OCI-LY7 (cell line): ENCODE data around the gene ITSN1. TPM values are rescaled to one million over a fixed set of nuclear protein-coding genes. Genes with fewer than 3 reads are reported as not detected.

Source experiments
- BruUV-seq: library from RNA; stranded (reverse); fragments of 400-500 nt; replicated peaks from 2 replicates; lab custom pipeline; 2021; lab: Mats Ljungman, UMichigan
- CTCF ChIA-PET: fragments of 300-600 bp; sonication (Branson Sonifier 250); formaldehyde crosslinking; loops from one replicate; lab custom pipeline; 2022; ENCODE audit warnings: antibody characterized with exemption; ENCODE audit not compliant: unreplicated experiment; lab: Charles Lee
- POLR2A ChIA-PET: fragments of 300-600 bp; sonication (Branson Sonifier 250); formaldehyde crosslinking; loops from one replicate; lab custom pipeline; 2022; ENCODE audit warnings: antibody characterized with exemption; lab: Charles Lee
- DNase-seq: peaks from one replicate; pipeline ENCODE4 v3.0.0-alpha.2; 2015; ENCODE audit warnings: low spot score
- H2AFZ ChIP-seq: fragments of 200-600 bp; sonication (generic), shearing (Covaris generic); 2 replicates; pipeline ENCODE4 v1.6.1; 2014; ENCODE audit warnings: mild to moderate bottlenecking, antibody characterized with exemption, low read length, moderate library complexity
- H3K27ac ChIP-seq: fragments of 200-600 bp; sonication (generic); 2 replicates; pipeline ENCODE4 v1.5.1; 2014; ENCODE audit warnings: mixed run types, low read depth, mild to moderate bottlenecking, moderate library complexity, low read length, inconsistent platforms; ENCODE audit not compliant: poor library complexity, severe bottlenecking
- H3K36me3 ChIP-seq: fragments of 200-600 bp; sonication (generic); 2 replicates; pipeline ENCODE4 v1.6.1; 2014; ENCODE audit warnings: mild to moderate bottlenecking, antibody characterized with exemption, low read length, moderate library complexity, mixed read lengths; ENCODE audit not compliant: insufficient read depth
- H3K4me1 ChIP-seq: fragments of 200-600 bp; sonication (generic); 2 replicates; pipeline ENCODE4 v1.5.1; 2014; ENCODE audit warnings: mild to moderate bottlenecking, low read length; ENCODE audit not compliant: insufficient read depth, poor library complexity, severe bottlenecking
- H3K4me2 ChIP-seq: fragments of 200-600 bp; sonication (generic); 2 replicates; pipeline ENCODE4 v1.6.1; 2014; ENCODE audit warnings: mild to moderate bottlenecking, low read length
- H3K4me3 ChIP-seq: fragments of 200-600 bp; sonication (generic); 2 replicates; pipeline ENCODE4 v1.5.1; 2014; ENCODE audit warnings: mild to moderate bottlenecking, low read depth, low read length; ENCODE audit not compliant: poor library complexity, severe bottlenecking
- H3K79me2 ChIP-seq: fragments of 200-600 bp; sonication (generic); 2 replicates; pipeline ENCODE4 v1.6.1; 2016; ENCODE audit warnings: low read depth, mild to moderate bottlenecking, low read length, moderate library complexity, mixed read lengths; ENCODE audit not compliant: insufficient read depth
- H3K9me2 ChIP-seq: fragments of 200-600 bp; sonication (generic); 2 replicates; pipeline ENCODE4 v1.6.1; 2016; ENCODE audit warnings: mild to moderate bottlenecking, low read length, mixed read lengths; ENCODE audit not compliant: insufficient read depth
- H3K9me3 ChIP-seq: fragments of 200-600 bp; sonication (generic); 2 replicates; pipeline ENCODE4 v1.6.1; 2014; ENCODE audit warnings: mild to moderate bottlenecking, mixed run types, low read length, mixed read lengths
- H4K20me1 ChIP-seq: fragments of 200-600 bp; sonication (generic); 2 replicates; pipeline ENCODE4 v1.6.1; 2014; ENCODE audit warnings: mild to moderate bottlenecking, antibody characterized with exemption, low read length, moderate library complexity, mixed read lengths; ENCODE audit not compliant: insufficient read depth
- EZH2phosphoT487 ChIP-seq: fragments of 200-600 bp; sonication (generic); IDR thresholded peaks from 2 replicates; pipeline ENCODE4 v1.6.1; 2018; ENCODE audit warnings: low read depth, borderline replicate concordance, mild to moderate bottlenecking, mixed run types, antibody characterized with exemption, low read length, moderate library complexity, mixed read lengths
- intact Hi-C: fragments of 100-400 bp; cut with micrococcal nuclease; formaldehyde crosslinking; loops from one replicate; pipeline ENCODE4 v1.10.0; 2022; ENCODE audit not compliant: unreplicated experiment
- total RNA-seq, 2 experiments: library from RNA; depleted of rRNA in 1 of 2; stranded (reverse); fragments of >200 nt in 1 of 2; shearing (Covaris generic) in 1 of 2; gene quantifications; 2 replicates each; pipeline ENCODE4 v1.2.3, GENCODE V29; 2014 to 2022
- TF ChIP-seq, protein P1 (sequence below): fragments of 200-600 bp; sonication (generic); conservative IDR thresholded peaks from 2 replicates; pipeline ENCODE4 v1.5.1; 2014; ENCODE audit warnings: mild to moderate bottlenecking, antibody characterized with exemption, low read length, moderate library complexity, mixed read lengths

ITSN1 gene
- total RNA-seq, 2 experiments from 2014 or later, result 0.60 to 5.9 TPM

- Histone ChIP-seq H3K27ac (no peak overlapping the region), H3K36me3 (no peaks in the 10 kb centered on the region), H2AFZ (no peak overlapping the region), H3K9me2 (no peaks in the 10 kb centered on the region), H3K9me3 (no peaks in the 10 kb centered on the region), H4K20me1 (no peaks in the 10 kb centered on the region), H3K4me2 (no peak overlapping the region), H3K4me3 (no peak overlapping the region), H3K4me1 (no peaks in the 10 kb centered on the region), H3K79me2 (no peaks in the 10 kb centered on the region)
- BruUV-seq, result no TSS peak
- ChIA-PET POLR2A (no interaction called here), CTCF (no interaction called here)
- TF ChIP-seq, protein P1, sequence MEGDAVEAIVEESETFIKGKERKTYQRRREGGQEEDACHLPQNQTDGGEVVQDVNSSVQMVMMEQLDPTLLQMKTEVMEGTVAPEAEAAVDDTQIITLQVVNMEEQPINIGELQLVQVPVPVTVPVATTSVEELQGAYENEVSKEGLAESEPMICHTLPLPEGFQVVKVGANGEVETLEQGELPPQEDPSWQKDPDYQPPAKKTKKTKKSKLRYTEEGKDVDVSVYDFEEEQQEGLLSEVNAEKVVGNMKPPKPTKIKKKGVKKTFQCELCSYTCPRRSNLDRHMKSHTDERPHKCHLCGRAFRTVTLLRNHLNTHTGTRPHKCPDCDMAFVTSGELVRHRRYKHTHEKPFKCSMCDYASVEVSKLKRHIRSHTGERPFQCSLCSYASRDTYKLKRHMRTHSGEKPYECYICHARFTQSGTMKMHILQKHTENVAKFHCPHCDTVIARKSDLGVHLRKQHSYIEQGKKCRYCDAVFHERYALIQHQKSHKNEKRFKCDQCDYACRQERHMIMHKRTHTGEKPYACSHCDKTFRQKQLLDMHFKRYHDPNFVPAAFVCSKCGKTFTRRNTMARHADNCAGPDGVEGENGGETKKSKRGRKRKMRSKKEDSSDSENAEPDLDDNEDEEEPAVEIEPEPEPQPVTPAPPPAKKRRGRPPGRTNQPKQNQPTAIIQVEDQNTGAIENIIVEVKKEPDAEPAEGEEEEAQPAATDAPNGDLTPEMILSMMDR, result no peak
- no peak for TF ChIP-seq EZH2phosphoT487
- DNase-seq, result no peak
- intact Hi-C loops, result no loop called here
Observed at GRCh38 chr21:33839167-33839716, 196.9 kb downstream of the ITSN1 start.

GRCh38 chr21:33839806-33840205 is 197.5 kb downstream of the ITSN1 start:
- no peaks in the 10 kb centered on the region for H3K9me2 ChIP-seq
- H2AFZ ChIP-seq, result no peak overlapping the region
- DNase-seq, result no peak
- H3K4me3 ChIP-seq, result no peak overlapping the region
- TF ChIP-seq, protein P1, result no peak
- TF ChIP-seq EZH2phosphoT487, result no peak
- no peaks in the 10 kb centered on the region for H4K20me1 ChIP-seq
- H3K27ac ChIP-seq, result no peak overlapping the region
- intact Hi-C loops, result no loop called here
- no TSS peak for BruUV-seq
- no peak overlapping the region for H3K4me2 ChIP-seq
- H3K4me1 ChIP-seq, result no peaks in the 10 kb centered on the region
- POLR2A ChIA-PET, result no interaction called here
- H3K9me3 ChIP-seq, result no peaks in the 10 kb centered on the region
- no peaks in the 10 kb centered on the region for H3K36me3 ChIP-seq
- no peaks in the 10 kb centered on the region for H3K79me2 ChIP-seq
- CTCF ChIA-PET, result no interaction called here

DNA sequence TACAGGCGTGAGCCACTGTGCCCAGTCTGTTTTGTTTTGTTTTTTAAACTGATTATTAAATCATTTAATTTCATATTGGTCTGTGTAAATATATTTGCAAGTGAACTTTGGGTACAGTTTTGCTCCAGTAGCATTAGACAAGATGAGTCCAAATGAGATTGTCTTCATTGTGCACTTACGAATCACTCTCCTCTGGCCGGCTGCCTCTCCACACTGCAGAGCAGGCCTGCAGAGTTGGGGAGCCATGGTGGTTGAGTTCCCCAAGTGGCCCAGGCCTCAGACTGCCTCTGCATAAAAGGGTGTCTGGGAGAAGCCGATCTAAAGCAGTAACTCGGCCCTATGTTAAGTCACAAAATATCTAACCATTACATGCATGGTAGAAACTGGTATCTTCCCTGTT is 198.5 kb downstream of the ITSN1 start:
- Histone ChIP-seq H2AFZ (no peak overlapping the region), H3K4me2 (no peak overlapping the region), H3K36me3 (no peaks in the 10 kb centered on the region), H3K4me3 (no peak overlapping the region), H3K27ac (no peak overlapping the region), H3K79me2 (no peaks in the 10 kb centered on the region), H3K4me1 (no peaks in the 10 kb centered on the region), H4K20me1 (no peaks in the 10 kb centered on the region), H3K9me3 (no peaks in the 10 kb centered on the region), H3K9me2 (no peaks in the 10 kb centered on the region)
- intact Hi-C loops, result no loop called here
- DNase-seq, result no peak
- CTCF ChIA-PET, result no interaction called here
- POLR2A ChIA-PET, result interaction anchor here (0.7 kb wide), 1 partner anchor 124 kb away, joined by 3 read pairs; no protein-coding TSS in a partner anchor
- TF ChIP-seq, protein P1, result no peak
- TF ChIP-seq EZH2phosphoT487, result no peak
- no TSS peak for BruUV-seq
